Hepatocyte (in vitro differentiated cells): ENCODE measurements around the gene ADAMTS2. TPM values are rescaled to one million over a fixed set of nuclear protein-coding genes. Genes with fewer than 3 reads are reported as not detected.

Experiments used
- DNase-seq: peaks from one replicate; pipeline ENCODE4 v3.0.0-alpha.2; 2016; ENCODE audit warnings: low spot score
- H2AFZ ChIP-seq: fragments of 200-600 bp; sonication (generic); 2 replicates; pipeline ENCODE4 v1.6.0; 2016; ENCODE audit warnings: antibody characterized with exemption, mild to moderate bottlenecking
- H3K27ac ChIP-seq: fragments of 200-600 bp; sonication (generic); 2 replicates; pipeline ENCODE4 v1.5.1; 2016; ENCODE audit warnings: mild to moderate bottlenecking
- H3K27me3 ChIP-seq: fragments of 200-600 bp; sonication (generic); 2 replicates; pipeline ENCODE4 v1.6.1; 2016
- H3K36me3 ChIP-seq: fragments of 200-600 bp; sonication (generic); replicated peaks from 2 replicates; pipeline ENCODE4 v1.5.1; 2016; ENCODE audit warnings: low read depth; ENCODE audit not compliant: insufficient read depth
- H3K4me1 ChIP-seq: fragments of 200-600 bp; sonication (generic); 2 replicates; pipeline ENCODE4 v1.5.1; 2016; ENCODE audit warnings: mild to moderate bottlenecking, moderate library complexity; ENCODE audit not compliant: insufficient read depth
- H3K4me2 ChIP-seq: fragments of 200-600 bp; sonication (generic); 2 replicates; pipeline ENCODE4 v1.6.0; 2016
- H3K4me3 ChIP-seq: fragments of 200-600 bp; sonication (generic); 2 replicates; pipeline ENCODE4 v1.5.1; 2016; ENCODE audit warnings: mild to moderate bottlenecking
- H3K79me2 ChIP-seq: fragments of 200-600 bp; sonication (generic); 2 replicates; pipeline ENCODE4 v1.6.0; 2017; ENCODE audit warnings: mild to moderate bottlenecking
- H3K9me2 ChIP-seq: fragments of 200-600 bp; sonication (generic); replicated peaks from 2 replicates; pipeline ENCODE4 v1.6.0; 2017; ENCODE audit warnings: mild to moderate bottlenecking; ENCODE audit not compliant: insufficient read depth
- H3K9me3 ChIP-seq: fragments of 200-600 bp; sonication (generic); 2 replicates; pipeline ENCODE4 v1.5.1; 2016; ENCODE audit warnings: low read depth, mild to moderate bottlenecking
- H4K20me1 ChIP-seq: fragments of 200-600 bp; sonication (generic); 2 replicates; pipeline ENCODE4 v1.6.0; 2016; ENCODE audit warnings: mild to moderate bottlenecking; ENCODE audit not compliant: insufficient read depth, poor library complexity, severe bottlenecking
- EZH2 ChIP-seq: fragments of 200-600 bp; sonication (generic); IDR thresholded peaks from 2 replicates; pipeline ENCODE4 v1.6.1; 2016; ENCODE audit warnings: antibody characterized with exemption, mild to moderate bottlenecking, borderline replicate concordance
- EZH2phosphoT487 ChIP-seq: fragments of 200-600 bp; sonication (generic); IDR thresholded peaks from one replicate; pipeline ENCODE4 v1.6.1; 2018; ENCODE audit warnings: antibody characterized with exemption, mild to moderate bottlenecking, low read depth, moderate library complexity; ENCODE audit not compliant: unreplicated experiment, severe bottlenecking
- WGBS: methylation state at CpG from one replicate; pipeline ENCODE4 v1.1.6; 2016; ENCODE audit warnings: low lambda C conversion rate; ENCODE audit errors: missing lambda C conversion rate; 5-methylcytosine and 5-hydroxymethylcytosine counted together
- polyA plus RNA-seq: library from polyadenylated mRNA; unstranded; fragments of >200 nt; fragmentation: Nextera tagmentation; extraction: Ambion mirVana; gene quantifications from 2 replicates; pipeline ENCODE4 v1.2.1, GENCODE V29; 2016
- total RNA-seq: library from RNA; depleted of rRNA; stranded (reverse); fragments of >200 nt; gene quantifications from 2 replicates; pipeline ENCODE4 v1.2.3, GENCODE V29; 2014
- TF ChIP-seq, protein P1 (sequence below): fragments of 200-600 bp; sonication (generic); IDR thresholded peaks from 2 replicates; pipeline ENCODE4 v1.5.1; 2016; ENCODE audit warnings: antibody characterized with exemption, mild to moderate bottlenecking; ENCODE audit not compliant: poor library complexity

Gene ADAMTS2
- total and polyA plus RNA-seq, 2 experiments from 2014 or later: 55.4 to 78.8 TPM

DNA sequence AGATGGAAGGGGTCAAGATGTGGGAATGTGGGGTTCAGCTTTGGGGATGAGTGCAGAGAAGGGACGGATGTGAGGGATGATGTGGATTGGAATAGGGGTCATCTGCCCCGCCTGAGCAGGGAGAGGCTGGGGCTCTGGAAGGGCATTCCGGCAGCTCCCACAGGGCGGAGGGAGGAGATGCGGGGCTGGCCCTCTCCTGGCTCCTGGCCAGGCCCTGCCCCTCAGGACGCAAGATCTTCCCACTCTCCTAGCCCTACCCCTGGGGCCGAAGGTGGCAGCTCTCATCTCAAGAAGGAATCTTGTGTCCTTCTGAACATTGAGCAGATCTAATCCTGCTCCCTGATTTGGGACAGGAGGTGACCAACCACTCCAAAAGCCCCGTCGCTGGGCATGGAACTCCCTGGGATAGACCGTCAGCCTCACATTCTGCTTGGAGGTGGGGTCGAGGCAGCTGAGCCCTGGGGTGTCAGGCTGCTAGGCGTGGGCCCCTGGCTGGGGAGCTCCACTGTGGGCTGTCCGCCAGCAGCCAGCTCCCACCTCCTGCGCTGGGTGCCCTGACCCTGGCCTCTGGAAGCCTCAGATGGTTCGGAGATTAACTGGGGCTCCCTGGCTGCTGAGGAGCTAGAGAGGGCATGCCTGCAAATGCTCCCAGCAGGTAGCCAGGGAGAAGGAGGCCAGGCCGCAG lies 159.9 kb downstream of the ADAMTS2 start:
- TF ChIP-seq, protein P1, sequence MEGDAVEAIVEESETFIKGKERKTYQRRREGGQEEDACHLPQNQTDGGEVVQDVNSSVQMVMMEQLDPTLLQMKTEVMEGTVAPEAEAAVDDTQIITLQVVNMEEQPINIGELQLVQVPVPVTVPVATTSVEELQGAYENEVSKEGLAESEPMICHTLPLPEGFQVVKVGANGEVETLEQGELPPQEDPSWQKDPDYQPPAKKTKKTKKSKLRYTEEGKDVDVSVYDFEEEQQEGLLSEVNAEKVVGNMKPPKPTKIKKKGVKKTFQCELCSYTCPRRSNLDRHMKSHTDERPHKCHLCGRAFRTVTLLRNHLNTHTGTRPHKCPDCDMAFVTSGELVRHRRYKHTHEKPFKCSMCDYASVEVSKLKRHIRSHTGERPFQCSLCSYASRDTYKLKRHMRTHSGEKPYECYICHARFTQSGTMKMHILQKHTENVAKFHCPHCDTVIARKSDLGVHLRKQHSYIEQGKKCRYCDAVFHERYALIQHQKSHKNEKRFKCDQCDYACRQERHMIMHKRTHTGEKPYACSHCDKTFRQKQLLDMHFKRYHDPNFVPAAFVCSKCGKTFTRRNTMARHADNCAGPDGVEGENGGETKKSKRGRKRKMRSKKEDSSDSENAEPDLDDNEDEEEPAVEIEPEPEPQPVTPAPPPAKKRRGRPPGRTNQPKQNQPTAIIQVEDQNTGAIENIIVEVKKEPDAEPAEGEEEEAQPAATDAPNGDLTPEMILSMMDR: no peak
- TF ChIP-seq EZH2phosphoT487 (no peak), EZH2 (no peak)

DNA sequence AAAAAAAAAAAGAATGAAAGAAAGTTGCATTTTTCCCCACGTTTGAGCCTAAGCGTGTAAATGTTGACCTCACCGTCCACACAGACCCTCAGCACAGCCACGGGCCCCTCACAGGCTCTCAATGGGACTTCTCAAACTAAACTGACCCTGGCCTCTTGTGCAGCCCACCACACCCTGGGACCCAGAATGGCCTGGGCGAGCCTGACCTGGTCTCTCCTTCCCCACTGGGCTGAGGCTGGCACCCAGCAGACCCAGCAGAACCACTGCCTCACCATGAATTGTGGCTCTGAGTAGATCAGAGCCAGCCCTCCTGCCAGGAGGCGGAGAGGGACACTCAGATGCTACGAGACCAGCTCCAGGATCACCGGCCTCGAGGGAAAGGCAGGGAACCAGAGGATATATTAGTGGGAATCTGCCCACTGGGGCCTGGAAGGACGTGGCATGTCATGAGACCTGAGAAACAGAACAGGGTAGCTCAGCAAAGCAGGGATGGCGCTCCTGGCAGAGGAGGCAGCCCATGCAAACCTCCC lies 160.7 kb downstream of the ADAMTS2 start:
- no peak overlapping the region for H3K4me3 ChIP-seq
- no peaks in the 10 kb centered on the region for H3K36me3 ChIP-seq
- H3K4me1 ChIP-seq: peaks cover 27% of the 10 kb centered on the region
- H3K9me3 ChIP-seq: no peaks in the 10 kb centered on the region
- H2AFZ ChIP-seq: no peak overlapping the region
- no peaks in the 10 kb centered on the region for H4K20me1 ChIP-seq
- H3K27me3 ChIP-seq: no peaks in the 10 kb centered on the region
- no peaks in the 10 kb centered on the region for H3K9me2 ChIP-seq
- 94% methylated on average over 11 of the region's 11 CpGs for WGBS
- TF ChIP-seq EZH2phosphoT487 (no peak), EZH2 (no peak)
- TF ChIP-seq, protein P1: no peak
- no peak overlapping the region for H3K4me2 ChIP-seq
- H3K79me2 ChIP-seq: no peaks in the 10 kb centered on the region
- no peak for DNase-seq
- H3K27ac ChIP-seq: no peak overlapping the region

More for the DNA sequence above, 159.9 kb downstream of the ADAMTS2 start:
- Histone ChIP-seq H3K27me3 (no peaks in the 10 kb centered on the region), H3K4me2 (no peak overlapping the region), H2AFZ (no peak overlapping the region), H3K9me3 (no peaks in the 10 kb centered on the region), H3K9me2 (no peaks in the 10 kb centered on the region), H3K36me3 (no peaks in the 10 kb centered on the region), H3K27ac (no peak overlapping the region), H3K4me1 (peaks cover 27% of the 10 kb centered on the region), H3K4me3 (no peak overlapping the region), H4K20me1 (no peaks in the 10 kb centered on the region), H3K79me2 (no peaks in the 10 kb centered on the region)
- DNase-seq: no peak
- 83% methylated on average over 16 of the region's 16 CpGs for WGBS

DNA sequence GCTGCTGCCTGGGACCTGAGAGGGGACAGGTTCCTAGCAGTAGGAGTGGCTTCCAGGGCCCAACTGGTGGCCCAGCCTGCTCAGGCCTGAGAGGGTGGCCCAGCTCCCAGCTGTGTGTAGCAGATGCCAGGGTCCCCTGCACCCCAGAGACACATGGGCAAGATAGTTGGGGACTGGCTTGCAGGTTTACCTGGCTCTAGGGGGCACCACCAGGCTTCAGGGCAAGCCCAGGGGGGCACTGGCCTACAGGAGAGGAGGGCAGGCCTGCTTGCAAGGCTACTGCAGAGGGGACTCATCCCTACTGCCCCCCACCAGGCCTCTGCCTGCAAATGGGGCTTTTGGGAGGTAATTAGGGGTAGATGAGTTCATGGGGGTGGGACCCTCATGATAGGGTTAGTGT lies 161.8 kb downstream of the ADAMTS2 start:
- peaks cover 27% of the 10 kb centered on the region for H3K4me1 ChIP-seq
- TF ChIP-seq EZH2 (no peak), EZH2phosphoT487 (no peak)
- TF ChIP-seq, protein P1: no peak
- H4K20me1 ChIP-seq: no peaks in the 10 kb centered on the region
- H3K9me2 ChIP-seq: no peaks in the 10 kb centered on the region
- H3K79me2 ChIP-seq: no peaks in the 10 kb centered on the region
- H3K4me3 ChIP-seq: no peak overlapping the region
- no peaks in the 10 kb centered on the region for H3K36me3 ChIP-seq
- DNase-seq: no peak
- H3K27ac ChIP-seq: no peak overlapping the region
- no peak overlapping the region for H3K4me2 ChIP-seq
- no peak overlapping the region for H2AFZ ChIP-seq
- H3K27me3 ChIP-seq: no peaks in the 10 kb centered on the region
- no peaks in the 10 kb centered on the region for H3K9me3 ChIP-seq
